Measurements from ENCODE around the gene ZNF92. TPM values are rescaled to one million over a fixed set of nuclear protein-coding genes. Genes with fewer than 3 reads are reported as not detected.

The ZNF92 gene
- total RNA-seq (9.5 TPM), polyA plus RNA-seq (ENCODE audit: insufficient read depth, low read depth, low replicate concordance) (2.4 TPM)
- long read RNA-seq, donor 1, transcript ZNF92-201 (4 exons, 3,210 nt), result major isoform, 8 of 9 reads
- long read RNA-seq, donor 1, partial matches to known transcripts, result 0 of 9 reads
- long read RNA-seq, donor 1, other reads (novel, unspliced or antisense), result 0 of 9 reads
- long read RNA-seq, donor 2, partial matches to known transcripts, result 0 of 6 reads
- long read RNA-seq, donor 2, other reads (novel, unspliced or antisense), result 0 of 6 reads
- long read RNA-seq, donor 3, transcript ZNF92-201 (4 exons, 3,210 nt), result major isoform, 5 of 6 reads
- long read RNA-seq, donor 3, partial matches to known transcripts, result 0 of 6 reads
- long read RNA-seq, donor 3, other reads (novel, unspliced or antisense), result 0 of 6 reads
- long read RNA-seq, donor 4, partial matches to known transcripts, result 0 of 4 reads
- long read RNA-seq, donor 4, other reads (novel, unspliced or antisense), result 0 of 4 reads
- long read RNA-seq, donor 5, partial matches to known transcripts, result 0 of 1 reads
- long read RNA-seq, donor 5, other reads (novel, unspliced or antisense), result 0 of 1 reads
- long read RNA-seq, donor 6, transcript ZNF92-201 (4 exons, 3,210 nt), result major isoform, 7 of 9 reads
- long read RNA-seq, donor 6, partial matches to known transcripts, result 0 of 9 reads
- long read RNA-seq, donor 6, other reads (novel, unspliced or antisense), result 0 of 9 reads
- long read RNA-seq, donor 7, partial matches to known transcripts, result 0 of 5 reads
- long read RNA-seq, donor 7, other reads (novel, unspliced or antisense), result 0 of 5 reads
- long read RNA-seq, donor 8, transcript ZNF92-201 (4 exons, 3,210 nt), result major isoform, 5 of 9 reads
- long read RNA-seq, donor 8, partial matches to known transcripts, result 0 of 9 reads
- long read RNA-seq, donor 8, other reads (novel, unspliced or antisense), result 0 of 9 reads
- long read RNA-seq, donor 9, partial matches to known transcripts, result 0 of 2 reads
- long read RNA-seq, donor 9, other reads (novel, unspliced or antisense), result 0 of 2 reads
- long read RNA-seq, donor 10, partial matches to known transcripts, result 0 of 1 reads
- long read RNA-seq, donor 10, other reads (novel, unspliced or antisense), result 0 of 1 reads

GRCh38 chr7:65373608-65374351, at the start of gene ZNF92:
ZNF92 (plus strand) TSS chr7:65373855; CDS start chr7:65373998, 143 bp downstream.
- Histone ChIP-seq H3K27ac (ENCODE audit: low read depth in 2 of 2, low read length in 2 of 2) (peak within 1 kb of the TSS in 1 of 2 donors; percentile 74), H3K27me3 (ENCODE audit: control insufficient read depth, insufficient read depth, low read length) (no peaks in the 10 kb centered on the region), H3K9ac (ENCODE audit: low read length in 3 of 3) (peak within 1 kb of the TSS; percentile 52 to 94 (median 76)), H3K36me3 (ENCODE audit: control insufficient read depth in 2 of 3, insufficient read depth in 3 of 3, low read length in 3 of 3) (no peaks in the 10 kb centered on the region), H3K9me3 (ENCODE audit: control insufficient read depth in 2 of 3, insufficient read depth in 1 of 3, low read length in 3 of 3) (no peaks in the 10 kb centered on the region), H3K4me1 (ENCODE audit: control insufficient read depth in 2 of 3, insufficient read depth in 2 of 3, low read depth in 1 of 3, low read length in 3 of 3) (no peaks in the 10 kb centered on the region), H3K4me3 (ENCODE audit: low read length in 3 of 3) (peak within 1 kb of the TSS; percentile 79 to 97 (median 84))
- DNase-seq, result peak; percentile 97 to 99 (median 98)
- TF ChIP-seq, protein P1, sequence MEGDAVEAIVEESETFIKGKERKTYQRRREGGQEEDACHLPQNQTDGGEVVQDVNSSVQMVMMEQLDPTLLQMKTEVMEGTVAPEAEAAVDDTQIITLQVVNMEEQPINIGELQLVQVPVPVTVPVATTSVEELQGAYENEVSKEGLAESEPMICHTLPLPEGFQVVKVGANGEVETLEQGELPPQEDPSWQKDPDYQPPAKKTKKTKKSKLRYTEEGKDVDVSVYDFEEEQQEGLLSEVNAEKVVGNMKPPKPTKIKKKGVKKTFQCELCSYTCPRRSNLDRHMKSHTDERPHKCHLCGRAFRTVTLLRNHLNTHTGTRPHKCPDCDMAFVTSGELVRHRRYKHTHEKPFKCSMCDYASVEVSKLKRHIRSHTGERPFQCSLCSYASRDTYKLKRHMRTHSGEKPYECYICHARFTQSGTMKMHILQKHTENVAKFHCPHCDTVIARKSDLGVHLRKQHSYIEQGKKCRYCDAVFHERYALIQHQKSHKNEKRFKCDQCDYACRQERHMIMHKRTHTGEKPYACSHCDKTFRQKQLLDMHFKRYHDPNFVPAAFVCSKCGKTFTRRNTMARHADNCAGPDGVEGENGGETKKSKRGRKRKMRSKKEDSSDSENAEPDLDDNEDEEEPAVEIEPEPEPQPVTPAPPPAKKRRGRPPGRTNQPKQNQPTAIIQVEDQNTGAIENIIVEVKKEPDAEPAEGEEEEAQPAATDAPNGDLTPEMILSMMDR (IDR thresholded peaks at IDR 0.05; ENCODE audit: borderline replicate concordance, extremely low read depth, insufficient read depth), result no peak
- FAIRE-seq, result peak; percentile 92
- intact Hi-C loops (cut with DNase I), result no loop called here

DNA sequence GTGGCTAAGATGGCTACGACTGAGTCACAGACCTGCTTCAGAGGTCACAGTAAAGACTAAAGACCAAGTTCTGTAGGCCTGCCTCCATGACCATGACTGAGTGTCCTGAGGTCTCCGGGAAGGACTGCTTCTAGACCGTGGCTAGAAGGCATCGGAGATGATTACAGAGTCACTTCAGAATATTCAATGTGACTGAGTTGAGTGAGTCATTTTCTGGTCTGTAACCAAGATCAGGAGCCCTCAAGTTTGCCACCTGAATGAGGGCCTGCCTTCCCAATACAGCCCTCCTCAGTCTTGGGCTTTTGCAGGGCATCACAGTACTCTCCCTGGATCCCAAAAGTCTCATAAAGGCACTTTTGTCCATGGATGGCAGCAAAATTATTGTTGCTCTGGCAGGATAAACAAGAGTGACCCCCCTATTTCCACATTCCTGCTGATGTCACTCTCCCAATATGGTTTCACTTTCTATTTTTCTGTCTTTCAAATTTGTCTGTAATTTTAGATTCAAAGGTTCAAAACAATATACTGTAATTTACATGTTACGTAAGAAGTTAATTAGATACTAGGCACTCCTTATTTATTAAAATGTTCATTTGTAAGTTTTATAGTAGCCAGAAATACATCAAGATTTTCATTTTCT, 47.7 kb upstream of the ZNF92 start:
- H3K9me3 ChIP-seq (ENCODE audit: control insufficient read depth in 2 of 3, insufficient read depth in 1 of 3, low read length in 3 of 3), result no peaks in the 10 kb centered on the region
- no peak overlapping the region for H3K9ac ChIP-seq (ENCODE audit: low read length in 3 of 3)
- intact Hi-C loops (cut with DNase I), result no loop called here
- FAIRE-seq, result no peak
- no peak overlapping the region for H3K4me3 ChIP-seq (ENCODE audit: low read length in 3 of 3)
- H3K27me3 ChIP-seq (ENCODE audit: control insufficient read depth, insufficient read depth, low read length), result no peaks in the 10 kb centered on the region
- TF ChIP-seq, protein P1 (IDR thresholded peaks at IDR 0.05; ENCODE audit: borderline replicate concordance, extremely low read depth, insufficient read depth), result no peak
- no peak overlapping the region for H3K27ac ChIP-seq (ENCODE audit: low read depth in 2 of 2, low read length in 2 of 2)
- no peak for DNase-seq
- no peaks in the 10 kb centered on the region for H3K4me1 ChIP-seq (ENCODE audit: control insufficient read depth in 2 of 3, insufficient read depth in 2 of 3, low read depth in 1 of 3, low read length in 3 of 3)
- no peaks in the 10 kb centered on the region for H3K36me3 ChIP-seq (ENCODE audit: control insufficient read depth in 2 of 3, insufficient read depth in 3 of 3, low read length in 3 of 3)

- Histone ChIP-seq H3K9me3 (ENCODE audit: control insufficient read depth in 2 of 3, insufficient read depth in 1 of 3, low read length in 3 of 3) (no peaks in the 10 kb centered on the region), H3K4me1 (ENCODE audit: control insufficient read depth in 2 of 3, insufficient read depth in 2 of 3, low read depth in 1 of 3, low read length in 3 of 3) (no peaks in the 10 kb centered on the region), H3K36me3 (ENCODE audit: control insufficient read depth in 2 of 3, insufficient read depth in 3 of 3, low read length in 3 of 3) (no peaks in the 10 kb centered on the region), H3K4me3 (ENCODE audit: low read length in 3 of 3) (no peak overlapping the region), H3K9ac (ENCODE audit: low read length in 3 of 3) (no peak overlapping the region), H3K27ac (ENCODE audit: low read depth in 2 of 2, low read length in 2 of 2) (no peak overlapping the region), H3K27me3 (ENCODE audit: control insufficient read depth, insufficient read depth, low read length) (no peaks in the 10 kb centered on the region)
- intact Hi-C loops (cut with DNase I), result no loop called here
- TF ChIP-seq, protein P1 (IDR thresholded peaks at IDR 0.05; ENCODE audit: borderline replicate concordance, extremely low read depth, insufficient read depth), result no peak
- FAIRE-seq (no peak), DNase-seq (peak in 1 of 5 donors; percentile 2)
These were observed 35.3 kb upstream of the ZNF92 start for GRCh38 chr7:65338346-65338745.
